Endodermal cell (in vitro differentiated cells): Measurements from ENCODE around the gene MRPL18. TPM values are rescaled to one million over a fixed set of nuclear protein-coding genes. Genes with fewer than 3 reads are reported as not detected.

Experiments used
- DNase-seq: peaks from one replicate; pipeline ENCODE4 v3.0.0-alpha.2; 2017
- H3K27ac ChIP-seq: 2 replicates; pipeline ENCODE4 v1.5.1; 2013; ENCODE audit warnings: mild to moderate bottlenecking, low read depth, low read length, moderate library complexity
- H3K27me3 ChIP-seq: 2 replicates; pipeline ENCODE4 v1.6.1; 2013; ENCODE audit warnings: mild to moderate bottlenecking, low read length, moderate library complexity; ENCODE audit not compliant: insufficient read depth, control insufficient read depth, poor library complexity, severe bottlenecking
- H3K36me3 ChIP-seq: 2 replicates; pipeline ENCODE4 v1.7.0; 2013; ENCODE audit warnings: mild to moderate bottlenecking, low read length, moderate library complexity; ENCODE audit not compliant: control insufficient read depth, insufficient read depth
- H3K4me1 ChIP-seq: one replicate; pipeline ENCODE4 v1.7.0; 2013; ENCODE audit warnings: low read length; ENCODE audit not compliant: control insufficient read depth, insufficient read depth
- H3K4me3 ChIP-seq: 2 replicates; pipeline ENCODE4 v1.5.1; 2013; ENCODE audit warnings: mild to moderate bottlenecking, low read length, moderate library complexity
- H3K9ac ChIP-seq: 2 replicates; pipeline ENCODE4 v1.6.1; 2013; ENCODE audit warnings: mild to moderate bottlenecking, low read length, moderate library complexity; ENCODE audit not compliant: poor library complexity, severe bottlenecking; ENCODE audit errors: extremely low read depth
- H3K9me3 ChIP-seq: 2 replicates; pipeline ENCODE4 v1.6.1; 2013; ENCODE audit warnings: mild to moderate bottlenecking, low read length, moderate library complexity; ENCODE audit not compliant: control insufficient read depth
- H3K27ac Mint-ChIP-seq: 2 replicates; pipeline ENCODE4 v1.8.0; 2020; ENCODE audit warnings: mixed read lengths
- H3K27me3 Mint-ChIP-seq: 2 replicates; pipeline ENCODE4 v1.8.0; 2021; ENCODE audit warnings: mild to moderate bottlenecking, mixed read lengths; ENCODE audit not compliant: insufficient read depth
- H3K36me3 Mint-ChIP-seq: 2 replicates; pipeline ENCODE4 v1.8.0; 2020; ENCODE audit warnings: low read depth, mixed read lengths
- H3K4me1 Mint-ChIP-seq: 2 replicates; pipeline ENCODE4 v1.8.0; 2020; ENCODE audit warnings: mixed read lengths
- H3K4me3 Mint-ChIP-seq: 2 replicates; pipeline ENCODE4 v1.8.0; 2020; ENCODE audit warnings: mild to moderate bottlenecking, moderate library complexity, mixed read lengths
- H3K9me3 Mint-ChIP-seq: 2 replicates; pipeline ENCODE4 v1.8.0; 2020; ENCODE audit warnings: mild to moderate bottlenecking, mixed read lengths
- whole genome bisulfite sequencing, 2 experiments: methylation state at CpG; one replicate each; pipeline versions ENCODE4 v1.1.5 to v1.1.7; 2013; ENCODE audit warnings: missing lambda C conversion rate in 2 of 2, mixed read lengths in 1 of 2; ENCODE audit not compliant: insufficient coverage in 1 of 2, insufficient read length in 1 of 2; 5-methylcytosine and 5-hydroxymethylcytosine counted together
- total RNA-seq, 2 donors: library from RNA; stranded (reverse); fragmentation: NEBNext Ultra II Directional in 1 of 2; extraction: Animal tissue kit (Norgen Biotek cat#: 25700) in 1 of 2; gene quantifications; 2 replicates in 1 of 2; 3 replicates in 1 of 2; pipeline ENCODE4 v1.2.1, GENCODE V29; 2021
- TF ChIP-seq, protein P1 (sequence below): fragments of 200-600 bp; sonication (generic); conservative IDR thresholded peaks from 2 replicates; pipeline ENCODE4 v1.5.0; 2021; ENCODE audit warnings: antibody characterized with exemption, mild to moderate bottlenecking

MRPL18 gene
- total RNA-seq, 2 donors from 2014 or later, result 46.7 to 56.9 TPM

- Histone ChIP-seq H3K4me1 (peaks cover 5% of the 10 kb centered on the region), H3K9me3 (no peaks in the 10 kb centered on the region), H3K27me3 (no peaks in the 10 kb centered on the region), H3K9ac (no peak overlapping the region), H3K36me3 (peaks cover 87% of the 10 kb centered on the region), H3K4me3 (no peak overlapping the region), H3K27ac (no peak overlapping the region)
- no peaks in the 10 kb centered on the region for H3K27me3 Mint-ChIP-seq
- no peak overlapping the region for H3K4me3 Mint-ChIP-seq
- H3K27ac Mint-ChIP-seq, result no peak overlapping the region
- TF ChIP-seq, protein P1, sequence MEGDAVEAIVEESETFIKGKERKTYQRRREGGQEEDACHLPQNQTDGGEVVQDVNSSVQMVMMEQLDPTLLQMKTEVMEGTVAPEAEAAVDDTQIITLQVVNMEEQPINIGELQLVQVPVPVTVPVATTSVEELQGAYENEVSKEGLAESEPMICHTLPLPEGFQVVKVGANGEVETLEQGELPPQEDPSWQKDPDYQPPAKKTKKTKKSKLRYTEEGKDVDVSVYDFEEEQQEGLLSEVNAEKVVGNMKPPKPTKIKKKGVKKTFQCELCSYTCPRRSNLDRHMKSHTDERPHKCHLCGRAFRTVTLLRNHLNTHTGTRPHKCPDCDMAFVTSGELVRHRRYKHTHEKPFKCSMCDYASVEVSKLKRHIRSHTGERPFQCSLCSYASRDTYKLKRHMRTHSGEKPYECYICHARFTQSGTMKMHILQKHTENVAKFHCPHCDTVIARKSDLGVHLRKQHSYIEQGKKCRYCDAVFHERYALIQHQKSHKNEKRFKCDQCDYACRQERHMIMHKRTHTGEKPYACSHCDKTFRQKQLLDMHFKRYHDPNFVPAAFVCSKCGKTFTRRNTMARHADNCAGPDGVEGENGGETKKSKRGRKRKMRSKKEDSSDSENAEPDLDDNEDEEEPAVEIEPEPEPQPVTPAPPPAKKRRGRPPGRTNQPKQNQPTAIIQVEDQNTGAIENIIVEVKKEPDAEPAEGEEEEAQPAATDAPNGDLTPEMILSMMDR, result no peak
- H3K36me3 Mint-ChIP-seq, result peaks cover 56% of the 10 kb centered on the region
- no peak for DNase-seq
- peaks cover 19% of the 10 kb centered on the region for H3K4me1 Mint-ChIP-seq
- 83 to 93% methylated on average over 1 to 4 of the region's 4 CpGs for WGBS, 2 experiments
- no peaks in the 10 kb centered on the region for H3K9me3 Mint-ChIP-seq
Measured at GRCh38 chr6:159756508-159756907, 33.8 kb upstream of the MRPL18 start.

DNA sequence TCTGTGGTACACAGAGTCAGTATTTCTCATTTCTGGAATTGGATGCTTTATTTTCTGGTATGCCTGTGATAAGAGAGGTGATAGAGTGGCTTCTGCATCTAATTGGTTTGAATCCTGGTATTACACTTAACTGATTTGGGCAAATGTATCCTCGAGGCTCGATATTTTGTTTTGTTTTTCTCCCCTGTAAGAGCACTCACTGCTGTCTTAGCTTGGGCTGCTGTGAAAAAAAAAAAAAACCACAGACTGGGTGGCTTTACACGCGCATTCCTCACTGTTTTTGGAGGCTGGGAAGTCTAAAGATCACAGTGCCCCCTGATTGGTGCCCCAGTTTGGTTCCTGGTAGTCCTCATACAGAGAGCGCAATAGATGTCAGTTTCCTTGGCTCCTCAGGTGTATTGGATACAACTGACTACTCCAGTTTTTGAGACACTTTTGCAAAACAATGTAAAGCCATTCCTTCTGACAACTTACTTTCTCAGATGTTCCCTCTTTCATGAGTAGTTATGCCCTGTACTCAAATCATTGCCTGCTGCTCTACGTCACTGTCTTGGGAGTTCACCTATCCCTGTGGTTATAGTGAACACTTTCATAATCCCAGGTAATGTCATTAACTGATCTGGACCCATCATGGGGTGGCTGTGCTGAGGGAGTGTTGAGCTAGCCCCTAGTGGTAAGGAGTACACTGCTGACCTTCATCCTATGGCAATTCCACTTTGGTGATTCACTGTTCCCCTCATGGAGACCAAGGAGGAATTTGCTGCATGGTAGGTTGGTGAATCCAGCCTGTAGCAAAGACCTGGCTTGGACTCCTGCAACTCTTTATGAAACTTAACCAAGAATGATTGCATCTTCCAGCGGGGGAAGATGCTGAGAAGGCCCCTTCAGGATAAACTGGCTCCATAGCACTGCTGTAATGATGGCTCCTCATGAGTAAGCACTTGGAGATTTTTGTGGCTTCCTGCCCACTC is 32.0 kb upstream of the MRPL18 start:
- peak; percentile 58 for DNase-seq
- TF ChIP-seq, protein P1, result peak; percentile 64
- Histone ChIP-seq H3K27me3 (no peaks in the 10 kb centered on the region), H3K36me3 (peaks cover 78% of the 10 kb centered on the region), H3K4me3 (no peak overlapping the region), H3K9ac (no peak overlapping the region), H3K4me1 (peaks cover 4% of the 10 kb centered on the region), H3K27ac (no peak overlapping the region), H3K9me3 (no peaks in the 10 kb centered on the region)
- Mint-ChIP-seq H3K9me3 (no peaks in the 10 kb centered on the region), H3K27me3 (no peaks in the 10 kb centered on the region), H3K36me3 (peaks cover 54% of the 10 kb centered on the region), H3K4me3 (no peak overlapping the region), H3K27ac (peak overlapping the region; percentile 87), H3K4me1 (peaks cover 19% of the 10 kb centered on the region)
- WGBS, 2 experiments, result 96% methylated on average over 6 to 7 of the region's 7 CpGs

DNA sequence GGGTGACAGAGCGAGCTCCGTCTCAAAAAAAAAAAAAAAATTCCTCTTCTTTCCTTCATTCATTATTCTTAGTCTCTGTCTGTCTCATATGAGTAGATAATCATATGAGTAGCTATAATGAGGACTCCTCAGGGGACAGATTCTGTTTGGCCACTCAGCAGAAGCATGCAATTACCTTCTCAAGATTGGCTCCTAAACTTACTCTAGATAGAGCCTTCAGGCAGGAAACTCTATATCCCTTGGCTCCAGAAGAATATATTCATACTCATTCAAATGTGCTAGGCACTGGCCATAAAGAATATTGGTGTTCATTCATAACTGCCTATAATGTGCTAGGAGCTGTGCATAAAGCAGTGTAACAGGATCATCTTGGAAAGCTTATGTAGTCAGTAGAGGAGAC is 30.6 kb upstream of the MRPL18 start:
- peak overlapping the region; percentile 96 for H3K27ac Mint-ChIP-seq
- Histone ChIP-seq H3K4me1 (peaks cover 4% of the 10 kb centered on the region), H3K9ac (no peak overlapping the region), H3K36me3 (peaks cover 76% of the 10 kb centered on the region), H3K4me3 (no peak overlapping the region), H3K27ac (peak overlapping the region; percentile 93), H3K9me3 (no peaks in the 10 kb centered on the region), H3K27me3 (no peaks in the 10 kb centered on the region)
- peaks cover 56% of the 10 kb centered on the region for H3K36me3 Mint-ChIP-seq
- H3K4me1 Mint-ChIP-seq, result peaks cover 19% of the 10 kb centered on the region
- WGBS, 2 experiments, result no CpG with 5 or more reads among the region's 2 CpGs
- TF ChIP-seq, protein P1, result no peak
- DNase-seq, result no peak
- no peaks in the 10 kb centered on the region for H3K9me3 Mint-ChIP-seq
- H3K4me3 Mint-ChIP-seq, result no peak overlapping the region
- no peaks in the 10 kb centered on the region for H3K27me3 Mint-ChIP-seq
